HEK293 (cell line): ENCODE data around the gene DNAH11.

Experiments used
- CTCF ChIA-PET: fragments of 350-600 bp; formaldehyde crosslinking; extraction: SDS; loops from one replicate; lab custom pipeline; 2021; ENCODE audit warnings: antibody characterized with exemption; lab: Yijun Ruan, JAX
- POLR2A ChIA-PET: fragments of 300-600 bp; formaldehyde crosslinking; extraction: SDS; loops from one replicate; lab custom pipeline; 2020; ENCODE audit warnings: antibody characterized with exemption, inconsistent platforms; lab: Yijun Ruan, JAX
- H3K27ac ChIP-seq: fragments of 200-500 bp; sonication (Bioruptor generic); 2 replicates; pipeline ENCODE4 v1.5.1; 2014; ENCODE audit warnings: low read depth, low read length, control low read depth, inconsistent platforms; ENCODE audit errors: extremely low read depth
- H3K36me3 ChIP-seq, 2 experiments: fragments of 200-500 bp in 1 of 2; sonication (Bioruptor generic) in 1 of 2; 1 replicate in 1 of 2; 2 replicates in 1 of 2; pipeline ENCODE4 v1.5.1; 2014 to 2017; ENCODE audit warnings: inconsistent platforms in 2 of 2, low read length in 2 of 2; ENCODE audit not compliant: control insufficient read depth in 2 of 2, insufficient read depth in 1 of 2
- H3K4me1 ChIP-seq: fragments of 200-500 bp; sonication (Bioruptor generic); 2 replicates; pipeline ENCODE4 v1.5.1; 2014; ENCODE audit warnings: mild to moderate bottlenecking, low read length, inconsistent platforms; ENCODE audit not compliant: control insufficient read depth, insufficient read depth
- H3K4me3 ChIP-seq: 2 replicates; pipeline ENCODE4 v1.5.1; 2011; ENCODE audit warnings: low read depth, mild to moderate bottlenecking, control low read depth, low read length, moderate library complexity
- H3K9me3 ChIP-seq: fragments of 200-500 bp; sonication (Bioruptor generic); 2 replicates; pipeline ENCODE4 v1.5.1; 2014; ENCODE audit warnings: low read depth, low read length, inconsistent platforms; ENCODE audit not compliant: control insufficient read depth, insufficient read depth
- GLIS1 ChIP-seq: fragments of 450-650 bp; formaldehyde crosslinking; IDR thresholded peaks from 2 replicates; pipeline ENCODE4 v1.5.1; 2016; ENCODE audit warnings: missing biosample characterization, missing genetic modification characterization
- HOXA7 ChIP-seq: sonication (generic); formaldehyde crosslinking; IDR thresholded peaks from 2 replicates; pipeline ENCODE4 v1.8.1; 2022; ENCODE audit warnings: missing genetic modification reagents, borderline replicate concordance
- KLF7 ChIP-seq: fragments of 450-650 bp; formaldehyde crosslinking; IDR thresholded peaks from 2 replicates; pipeline ENCODE4 v1.5.1; 2016; ENCODE audit warnings: missing biosample characterization, missing genetic modification characterization, borderline replicate concordance
- MZF1 ChIP-seq: fragments of 450-650 bp; formaldehyde crosslinking; IDR thresholded peaks from 2 replicates; pipeline ENCODE4 v1.5.1; 2017; ENCODE audit warnings: missing biosample characterization, missing genetic modification characterization, borderline replicate concordance
- SCRT1 ChIP-seq: fragments of 450-650 bp; formaldehyde crosslinking; IDR thresholded peaks from 2 replicates; pipeline ENCODE4 v1.5.1; 2016; ENCODE audit warnings: missing biosample characterization, missing genetic modification characterization, borderline replicate concordance
- YY1 ChIP-seq: fragments of 450-650 bp; formaldehyde crosslinking; IDR thresholded peaks from 2 replicates; pipeline ENCODE4 v1.5.1; 2018; ENCODE audit warnings: missing biosample characterization, missing genetic modification characterization
- ZBTB1 ChIP-seq: fragments of 450-650 bp; formaldehyde crosslinking; IDR thresholded peaks from 2 replicates; pipeline ENCODE4 v1.5.1; 2016; ENCODE audit warnings: missing biosample characterization, missing genetic modification characterization
- ZNF112 ChIP-seq: fragments of 450-650 bp; formaldehyde crosslinking; IDR thresholded peaks from 2 replicates; pipeline ENCODE4 v1.5.0; 2017; ENCODE audit warnings: missing biosample characterization, missing genetic modification characterization
- ZNF132 ChIP-seq: fragments of 450-650 bp; formaldehyde crosslinking; IDR thresholded peaks from 2 replicates; pipeline ENCODE4 v1.5.1; 2017; ENCODE audit warnings: missing biosample characterization, missing genetic modification characterization, borderline replicate concordance
- ZNF157 ChIP-seq: fragments of 450-650 bp; formaldehyde crosslinking; IDR thresholded peaks from 2 replicates; pipeline ENCODE4 v1.5.1; 2016; ENCODE audit warnings: missing biosample characterization, missing genetic modification characterization
- ZNF184 ChIP-seq: fragments of 450-650 bp; IDR thresholded peaks from 2 replicates; pipeline ENCODE4 v1.5.1; 2018; ENCODE audit warnings: missing biosample characterization, mild to moderate bottlenecking, missing genetic modification characterization
- ZNF266 ChIP-seq: fragments of 450-650 bp; formaldehyde crosslinking; IDR thresholded peaks from 2 replicates; pipeline ENCODE4 v1.5.1; 2016; ENCODE audit warnings: missing biosample characterization, missing genetic modification characterization, low read depth
- ZNF366 ChIP-seq: fragments of 450-650 bp; formaldehyde crosslinking; conservative IDR thresholded peaks from 2 replicates; pipeline ENCODE4 v1.5.1; 2016; ENCODE audit warnings: missing biosample characterization, missing genetic modification characterization
- ZNF510 ChIP-seq: fragments of 450-650 bp; formaldehyde crosslinking; IDR thresholded peaks from 2 replicates; pipeline ENCODE4 v1.5.1; 2018; ENCODE audit warnings: mild to moderate bottlenecking, missing genetic modification characterization, missing biosample characterization; ENCODE audit not compliant: insufficient replicate concordance
- ZNF530 ChIP-seq: fragments of 450-650 bp; formaldehyde crosslinking; IDR thresholded peaks from 2 replicates; pipeline ENCODE4 v1.5.1; 2016; ENCODE audit warnings: low read depth, missing biosample characterization, missing genetic modification characterization
- ZNF571 ChIP-seq: fragments of 450-650 bp; formaldehyde crosslinking; IDR thresholded peaks from 2 replicates; pipeline ENCODE4 v1.5.0; 2017; ENCODE audit warnings: missing biosample characterization, missing genetic modification characterization
- ZNF654 ChIP-seq: fragments of 450-650 bp; formaldehyde crosslinking; IDR thresholded peaks from 2 replicates; pipeline ENCODE4 v1.5.1; 2016; ENCODE audit warnings: low read depth, missing biosample characterization, missing genetic modification characterization
- ZNF670 ChIP-seq: fragments of 450-650 bp; formaldehyde crosslinking; IDR thresholded peaks from 2 replicates; pipeline ENCODE4 v1.5.1; 2016; ENCODE audit warnings: missing biosample characterization, missing genetic modification characterization, low read depth
- TF ChIP-seq, protein P1 (sequence below): fragments of 450-650 bp; formaldehyde crosslinking; IDR thresholded peaks from 2 replicates; pipeline ENCODE4; 2016; ENCODE audit warnings: missing biosample characterization, missing genetic modification characterization
- TF ChIP-seq, protein P2 (sequence below): fragments of 450-650 bp; formaldehyde crosslinking; IDR thresholded peaks from 2 replicates; pipeline ENCODE4 v1.5.1; 2016; ENCODE audit warnings: missing biosample characterization, missing genetic modification characterization
- TF ChIP-seq, protein P3 (sequence below): fragments of 450-650 bp; formaldehyde crosslinking; IDR thresholded peaks from 2 replicates; pipeline ENCODE4 v1.5.1; 2016; ENCODE audit warnings: missing biosample characterization, missing genetic modification characterization
- TF ChIP-seq, protein P4 (sequence below): fragments of 450-650 bp; formaldehyde crosslinking; IDR thresholded peaks from 2 replicates; pipeline ENCODE4 v1.5.1; 2016; ENCODE audit warnings: missing biosample characterization, missing genetic modification characterization, borderline replicate concordance
- TF ChIP-seq, protein P5 (sequence below): fragments of 450-650 bp; formaldehyde crosslinking; IDR thresholded peaks from 2 replicates; pipeline ENCODE4 v1.5.1; 2016; ENCODE audit warnings: missing biosample characterization, missing genetic modification characterization

The DNAH11 gene

DNA sequence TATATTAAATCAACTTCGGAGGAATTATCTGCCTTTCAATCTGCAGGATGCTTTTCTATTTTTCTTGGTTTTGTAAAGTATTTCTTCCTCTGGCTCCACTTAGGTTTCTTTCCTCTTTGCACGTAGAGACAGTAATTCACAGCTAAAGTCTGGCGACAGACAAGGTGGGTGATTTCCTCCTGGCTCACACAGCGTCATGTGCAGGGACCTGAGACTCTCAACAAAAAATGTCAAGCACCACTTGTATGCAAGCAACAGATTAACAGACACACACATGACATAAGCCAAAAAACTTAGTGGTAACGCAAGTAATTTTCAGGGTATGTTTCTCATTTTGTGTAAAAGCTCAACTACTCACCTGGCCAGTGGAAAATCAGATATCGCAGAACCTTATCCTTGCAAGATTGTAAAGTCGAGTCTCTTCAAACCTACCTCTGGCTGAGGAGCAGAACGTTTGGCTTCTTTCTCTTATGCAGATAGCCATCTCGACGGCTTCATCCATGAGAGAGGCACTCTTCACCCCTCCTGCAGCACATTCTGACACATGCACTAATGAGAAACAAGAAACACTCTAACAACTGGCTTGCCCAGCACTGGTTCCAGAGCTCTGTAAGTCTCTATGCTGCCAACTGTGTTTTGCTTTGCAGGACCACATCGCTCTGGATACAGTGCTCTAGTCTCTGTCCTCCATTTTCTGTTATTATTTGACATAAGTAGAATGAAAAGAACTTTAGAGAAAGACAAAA is 214.9 kb downstream of the DNAH11 start:
- no peaks in the 10 kb centered on the region for H3K36me3 ChIP-seq
- no peak overlapping the region for H3K27ac ChIP-seq
- H3K4me3 ChIP-seq: no peak overlapping the region
- H3K9me3 ChIP-seq: no peaks in the 10 kb centered on the region
- no peaks in the 10 kb centered on the region; the same call in 1 of the 2 replicates for H3K4me1 ChIP-seq
- CTCF ChIA-PET: interaction anchor here (0.6 to 1.0 kb wide), 2 partner anchors 10 to 25 kb away, joined by 3 to 4 read pairs; no protein-coding TSS in a partner anchor
- POLR2A ChIA-PET: no interaction called here
- TF ChIP-seq KLF7 (tag by site-specific recombination) (no peak), ZNF530 (tag by site-specific recombination) (no peak), ZNF366 (no peak), ZNF112 (tag by site-specific recombination) (no peak), ZNF184 (tag by site-specific recombination) (no peak), ZNF132 (tag by site-specific recombination) (no peak), ZNF510 (tag by site-specific recombination) (no peak), GLIS1 (tag by site-specific recombination) (no peak), ZNF654 (tag by site-specific recombination) (no peak), MZF1 (no peak), YY1 (tag by site-specific recombination) (no peak)
- TF ChIP-seq, protein P1, sequence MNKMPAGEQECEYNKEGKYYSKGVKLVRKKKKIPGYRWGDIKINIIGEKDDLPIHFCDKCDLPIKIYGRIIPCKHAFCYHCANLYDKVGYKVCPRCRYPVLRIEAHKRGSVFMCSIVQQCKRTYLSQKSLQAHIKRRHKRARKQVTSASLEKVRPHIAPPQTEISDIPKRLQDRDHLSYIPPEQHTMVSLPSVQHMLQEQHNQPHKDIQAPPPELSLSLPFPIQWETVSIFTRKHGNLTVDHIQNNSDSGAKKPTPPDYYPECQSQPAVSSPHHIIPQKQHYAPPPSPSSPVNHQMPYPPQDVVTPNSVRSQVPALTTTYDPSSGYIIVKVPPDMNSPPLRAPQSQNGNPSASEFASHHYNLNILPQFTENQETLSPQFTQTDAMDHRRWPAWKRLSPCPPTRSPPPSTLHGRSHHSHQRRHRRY (tag by site-specific recombination): no peak
- TF ChIP-seq, protein P2, sequence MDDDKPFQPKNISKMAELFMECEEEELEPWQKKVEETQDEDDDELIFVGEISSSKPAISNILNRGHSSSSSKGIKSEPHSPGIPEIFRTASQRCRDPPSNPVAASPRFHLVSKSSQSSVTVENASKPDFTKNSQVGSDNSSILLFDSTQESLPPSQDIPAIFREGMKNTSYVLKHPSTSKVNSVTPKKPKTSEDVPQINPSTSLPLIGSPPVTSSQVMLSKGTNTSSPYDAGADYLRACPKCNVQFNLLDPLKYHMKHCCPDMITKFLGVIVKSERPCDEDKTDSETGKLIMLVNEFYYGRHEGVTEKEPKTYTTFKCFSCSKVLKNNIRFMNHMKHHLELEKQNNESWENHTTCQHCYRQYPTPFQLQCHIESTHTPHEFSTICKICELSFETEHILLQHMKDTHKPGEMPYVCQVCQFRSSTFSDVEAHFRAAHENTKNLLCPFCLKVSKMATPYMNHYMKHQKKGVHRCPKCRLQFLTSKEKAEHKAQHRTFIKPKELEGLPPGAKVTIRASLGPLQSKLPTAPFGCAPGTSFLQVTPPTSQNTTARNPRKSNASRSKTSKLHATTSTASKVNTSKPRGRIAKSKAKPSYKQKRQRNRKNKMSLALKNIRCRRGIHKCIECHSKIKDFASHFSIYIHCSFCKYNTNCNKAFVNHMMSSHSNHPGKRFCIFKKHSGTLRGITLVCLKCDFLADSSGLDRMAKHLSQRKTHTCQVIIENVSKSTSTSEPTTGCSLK (tag by site-specific recombination): no peak
- TF ChIP-seq, protein P3, sequence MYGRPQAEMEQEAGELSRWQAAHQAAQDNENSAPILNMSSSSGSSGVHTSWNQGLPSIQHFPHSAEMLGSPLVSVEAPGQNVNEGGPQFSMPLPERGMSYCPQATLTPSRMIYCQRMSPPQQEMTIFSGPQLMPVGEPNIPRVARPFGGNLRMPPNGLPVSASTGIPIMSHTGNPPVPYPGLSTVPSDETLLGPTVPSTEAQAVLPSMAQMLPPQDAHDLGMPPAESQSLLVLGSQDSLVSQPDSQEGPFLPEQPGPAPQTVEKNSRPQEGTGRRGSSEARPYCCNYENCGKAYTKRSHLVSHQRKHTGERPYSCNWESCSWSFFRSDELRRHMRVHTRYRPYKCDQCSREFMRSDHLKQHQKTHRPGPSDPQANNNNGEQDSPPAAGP (tag by site-specific recombination): no peak
- TF ChIP-seq, protein P4, sequence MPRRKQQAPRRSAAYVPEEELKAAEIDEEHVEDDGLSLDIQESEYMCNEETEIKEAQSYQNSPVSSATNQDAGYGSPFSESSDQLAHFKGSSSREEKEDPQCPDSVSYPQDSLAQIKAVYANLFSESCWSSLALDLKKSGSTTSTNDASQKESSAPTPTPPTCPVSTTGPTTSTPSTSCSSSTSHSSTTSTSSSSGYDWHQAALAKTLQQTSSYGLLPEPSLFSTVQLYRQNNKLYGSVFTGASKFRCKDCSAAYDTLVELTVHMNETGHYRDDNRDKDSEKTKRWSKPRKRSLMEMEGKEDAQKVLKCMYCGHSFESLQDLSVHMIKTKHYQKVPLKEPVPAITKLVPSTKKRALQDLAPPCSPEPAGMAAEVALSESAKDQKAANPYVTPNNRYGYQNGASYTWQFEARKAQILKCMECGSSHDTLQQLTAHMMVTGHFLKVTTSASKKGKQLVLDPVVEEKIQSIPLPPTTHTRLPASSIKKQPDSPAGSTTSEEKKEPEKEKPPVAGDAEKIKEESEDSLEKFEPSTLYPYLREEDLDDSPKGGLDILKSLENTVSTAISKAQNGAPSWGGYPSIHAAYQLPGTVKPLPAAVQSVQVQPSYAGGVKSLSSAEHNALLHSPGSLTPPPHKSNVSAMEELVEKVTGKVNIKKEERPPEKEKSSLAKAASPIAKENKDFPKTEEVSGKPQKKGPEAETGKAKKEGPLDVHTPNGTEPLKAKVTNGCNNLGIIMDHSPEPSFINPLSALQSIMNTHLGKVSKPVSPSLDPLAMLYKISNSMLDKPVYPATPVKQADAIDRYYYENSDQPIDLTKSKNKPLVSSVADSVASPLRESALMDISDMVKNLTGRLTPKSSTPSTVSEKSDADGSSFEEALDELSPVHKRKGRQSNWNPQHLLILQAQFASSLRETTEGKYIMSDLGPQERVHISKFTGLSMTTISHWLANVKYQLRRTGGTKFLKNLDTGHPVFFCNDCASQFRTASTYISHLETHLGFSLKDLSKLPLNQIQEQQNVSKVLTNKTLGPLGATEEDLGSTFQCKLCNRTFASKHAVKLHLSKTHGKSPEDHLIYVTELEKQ (tag by site-specific recombination): no peak

DNA sequence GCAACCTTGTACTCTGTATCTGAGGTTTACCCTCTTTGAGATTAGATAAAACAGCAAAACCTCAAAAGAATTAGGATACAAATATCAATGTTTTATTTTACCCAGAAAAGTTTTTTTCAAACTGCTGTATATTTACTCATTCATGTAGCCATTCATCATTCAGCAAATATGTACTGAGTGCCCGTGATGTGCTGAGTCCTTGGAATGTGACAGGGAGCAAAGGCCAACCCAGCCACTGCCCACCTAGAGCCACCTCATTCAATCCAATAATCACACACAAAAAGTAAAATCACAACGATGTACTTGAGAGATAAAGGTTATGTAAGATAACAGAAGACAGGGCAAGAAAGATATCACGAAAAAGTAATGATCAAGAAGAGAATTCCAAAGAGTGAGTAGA is 215.4 kb downstream of the DNAH11 start:
- CTCF ChIA-PET: interaction anchor here (1.0 kb wide), 1 partner anchor 35 kb away, joined by 3 read pairs; no protein-coding TSS in a partner anchor
- H3K36me3 ChIP-seq: no peaks in the 10 kb centered on the region
- H3K4me3 ChIP-seq: no peak overlapping the region
- no peaks in the 10 kb centered on the region; the same call in 1 of the 2 replicates for H3K4me1 ChIP-seq
- H3K9me3 ChIP-seq: no peaks in the 10 kb centered on the region
- no peak overlapping the region for H3K27ac ChIP-seq
- POLR2A ChIA-PET: no interaction called here
- TF ChIP-seq, protein P5, sequence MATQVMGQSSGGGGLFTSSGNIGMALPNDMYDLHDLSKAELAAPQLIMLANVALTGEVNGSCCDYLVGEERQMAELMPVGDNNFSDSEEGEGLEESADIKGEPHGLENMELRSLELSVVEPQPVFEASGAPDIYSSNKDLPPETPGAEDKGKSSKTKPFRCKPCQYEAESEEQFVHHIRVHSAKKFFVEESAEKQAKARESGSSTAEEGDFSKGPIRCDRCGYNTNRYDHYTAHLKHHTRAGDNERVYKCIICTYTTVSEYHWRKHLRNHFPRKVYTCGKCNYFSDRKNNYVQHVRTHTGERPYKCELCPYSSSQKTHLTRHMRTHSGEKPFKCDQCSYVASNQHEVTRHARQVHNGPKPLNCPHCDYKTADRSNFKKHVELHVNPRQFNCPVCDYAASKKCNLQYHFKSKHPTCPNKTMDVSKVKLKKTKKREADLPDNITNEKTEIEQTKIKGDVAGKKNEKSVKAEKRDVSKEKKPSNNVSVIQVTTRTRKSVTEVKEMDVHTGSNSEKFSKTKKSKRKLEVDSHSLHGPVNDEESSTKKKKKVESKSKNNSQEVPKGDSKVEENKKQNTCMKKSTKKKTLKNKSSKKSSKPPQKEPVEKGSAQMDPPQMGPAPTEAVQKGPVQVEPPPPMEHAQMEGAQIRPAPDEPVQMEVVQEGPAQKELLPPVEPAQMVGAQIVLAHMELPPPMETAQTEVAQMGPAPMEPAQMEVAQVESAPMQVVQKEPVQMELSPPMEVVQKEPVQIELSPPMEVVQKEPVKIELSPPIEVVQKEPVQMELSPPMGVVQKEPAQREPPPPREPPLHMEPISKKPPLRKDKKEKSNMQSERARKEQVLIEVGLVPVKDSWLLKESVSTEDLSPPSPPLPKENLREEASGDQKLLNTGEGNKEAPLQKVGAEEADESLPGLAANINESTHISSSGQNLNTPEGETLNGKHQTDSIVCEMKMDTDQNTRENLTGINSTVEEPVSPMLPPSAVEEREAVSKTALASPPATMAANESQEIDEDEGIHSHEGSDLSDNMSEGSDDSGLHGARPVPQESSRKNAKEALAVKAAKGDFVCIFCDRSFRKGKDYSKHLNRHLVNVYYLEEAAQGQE (tag by site-specific recombination): no peak
- no peak for TF ChIP-seq ZNF571
- no peak for TF ChIP-seq ZNF266 (tag by site-specific recombination)
- TF ChIP-seq SCRT1 (tag by site-specific recombination): no peak
- TF ChIP-seq ZNF510 (tag by site-specific recombination): no peak
- no peak for TF ChIP-seq HOXA7
- TF ChIP-seq ZNF670 (tag by site-specific recombination): no peak
- no peak for TF ChIP-seq ZBTB1 (tag by site-specific recombination)
- TF ChIP-seq ZNF157 (tag by site-specific recombination): no peak
